ENCODE measurements around the gene RABGEF1.
"Not testable (repeated sequence)": the region's sequence is repeated elsewhere in the genome, so short reads cannot be mapped to it uniquely, and the experiment has no call there.

Gene RABGEF1

DNA sequence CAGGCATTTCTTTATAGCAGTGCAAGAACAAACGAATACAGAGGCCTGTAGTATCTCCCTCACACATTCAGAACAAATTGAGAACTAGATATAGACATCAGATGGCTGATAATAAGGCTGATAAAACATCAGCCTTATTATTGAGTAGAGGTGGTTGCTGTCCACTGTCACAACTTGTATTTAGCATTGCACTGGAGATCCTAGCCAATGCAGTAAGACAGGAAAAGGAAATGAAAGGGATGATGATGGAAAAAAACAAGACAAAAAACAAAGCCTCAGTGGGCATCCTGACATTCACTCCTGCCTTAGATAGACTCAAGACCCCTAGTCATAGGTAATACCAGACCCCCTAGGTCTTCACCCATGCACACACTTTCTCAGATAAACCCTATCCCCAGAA is 4.7 kb upstream of the RABGEF1 start:
- no peak for DNase-seq (ENCODE audit: low spot score)

DNA sequence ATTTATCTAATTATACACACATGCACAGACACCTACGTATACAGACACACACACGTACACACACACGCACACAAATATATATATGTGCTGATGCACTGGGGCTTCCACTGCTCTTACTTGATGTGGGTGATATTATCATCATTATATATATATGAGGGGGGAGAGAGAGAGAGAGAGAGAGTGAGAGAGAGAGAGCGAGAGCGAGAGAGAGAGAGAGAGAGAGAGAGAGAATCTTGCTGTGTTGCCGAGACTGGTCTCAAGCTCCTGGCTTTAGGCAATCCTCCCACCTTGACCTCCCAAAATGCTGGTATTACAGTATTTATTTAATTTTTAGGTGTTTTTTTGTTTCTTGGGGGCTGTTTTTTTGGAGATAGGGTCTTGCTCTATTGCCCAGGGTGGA is 3.6 kb upstream of the RABGEF1 start:
- no peak for DNase-seq (ENCODE audit: low spot score)

DNA sequence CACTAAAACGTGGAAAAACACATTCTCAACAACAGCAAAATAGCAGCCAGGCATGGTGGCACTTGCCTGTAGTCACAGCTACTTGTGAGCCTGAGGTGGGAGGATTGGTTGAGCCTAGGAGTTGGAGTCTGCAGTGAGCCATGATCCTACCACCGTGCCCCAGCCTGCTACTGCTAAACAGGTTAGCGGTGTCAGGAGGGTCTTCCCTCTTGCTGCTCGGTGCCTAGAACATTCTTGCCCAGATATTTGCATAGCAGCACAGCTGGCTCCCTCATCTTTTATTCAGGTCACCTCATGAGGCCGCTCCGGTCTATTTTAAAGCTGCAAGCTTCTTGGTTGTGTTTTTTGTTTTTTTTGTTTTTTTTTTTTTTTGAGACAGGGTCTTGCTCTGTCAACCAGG is 2.9 kb upstream of the RABGEF1 start:
- no peak for DNase-seq (ENCODE audit: low spot score)

DNA sequence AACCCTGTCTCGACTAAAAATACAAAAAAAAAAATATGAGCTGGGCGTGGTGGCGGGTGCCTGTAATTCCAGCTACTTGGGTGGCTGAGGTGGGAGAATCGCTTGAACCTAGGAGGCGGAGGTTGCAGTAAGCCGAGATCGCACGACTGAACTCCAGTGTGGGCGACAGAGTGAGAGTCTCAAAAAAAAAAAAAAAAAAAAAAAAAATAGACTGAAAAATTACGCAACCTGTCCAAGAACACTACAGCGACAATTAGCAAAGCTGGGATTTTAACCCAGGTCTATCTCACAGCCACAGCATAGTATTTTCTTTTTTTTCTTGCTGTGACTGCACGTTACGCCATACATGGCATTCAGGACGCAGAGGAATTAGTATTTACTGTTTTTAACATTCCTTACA is 1.1 kb upstream of the RABGEF1 start:
- DNase-seq (ENCODE audit: low spot score): no peak

DNA sequence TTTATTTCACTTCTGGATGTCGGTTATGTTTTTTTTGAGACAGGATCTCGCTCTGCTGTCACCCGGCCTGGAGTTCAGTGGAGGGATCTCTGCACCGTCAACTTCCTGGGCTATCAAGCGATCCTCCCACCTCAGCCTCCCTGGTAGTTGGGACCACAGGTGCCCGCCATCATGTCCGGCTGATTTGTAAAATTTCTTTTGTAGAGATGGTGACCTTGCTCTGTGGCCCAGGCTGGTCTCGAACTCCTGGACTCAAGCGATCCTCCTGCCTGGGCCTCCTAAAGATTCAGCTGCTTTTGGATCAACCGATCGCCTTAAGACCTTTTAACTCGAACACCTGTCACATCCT is 606 bp upstream of the RABGEF1 start:
- DNase-seq (ENCODE audit: low spot score): no peak

DNA sequence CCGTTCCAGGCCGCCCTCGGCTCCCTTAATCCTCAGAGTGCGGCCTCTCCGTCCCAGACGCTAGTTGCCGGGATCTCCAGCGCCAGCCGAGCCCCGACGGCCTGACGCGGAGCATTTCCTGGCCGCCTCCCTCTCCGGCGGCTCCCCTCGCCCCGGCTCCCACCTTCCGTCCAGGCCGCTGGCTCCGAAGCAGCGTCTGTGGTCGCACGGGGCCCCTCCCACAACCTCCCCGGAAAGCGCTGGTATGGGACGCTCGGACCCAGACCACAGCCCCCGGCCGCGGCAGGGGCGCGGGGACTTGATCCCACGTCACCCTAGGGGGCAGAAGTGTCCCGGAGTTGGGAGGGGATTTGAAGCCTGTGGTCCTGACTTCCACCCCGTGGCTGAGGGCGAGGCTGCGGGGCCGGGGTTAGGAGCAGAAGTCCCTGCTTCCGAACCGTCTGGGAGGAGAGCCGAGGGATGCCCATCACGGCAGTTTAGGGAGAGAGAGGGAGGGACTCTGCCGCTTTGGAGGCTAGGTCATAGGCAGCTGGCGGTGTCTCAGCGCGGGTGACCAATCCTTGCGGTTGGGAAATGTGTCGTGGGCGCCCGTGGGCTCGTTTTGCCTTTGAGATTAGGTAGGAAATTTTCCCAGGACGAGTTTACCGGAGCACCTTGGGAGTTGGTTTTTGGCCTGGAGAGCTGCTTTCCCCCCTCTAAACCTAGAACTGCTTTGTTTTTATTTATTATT is 612 bp downstream of the RABGEF1 start:
- DNase-seq (ENCODE audit: low spot score): peak; percentile 59

DNA sequence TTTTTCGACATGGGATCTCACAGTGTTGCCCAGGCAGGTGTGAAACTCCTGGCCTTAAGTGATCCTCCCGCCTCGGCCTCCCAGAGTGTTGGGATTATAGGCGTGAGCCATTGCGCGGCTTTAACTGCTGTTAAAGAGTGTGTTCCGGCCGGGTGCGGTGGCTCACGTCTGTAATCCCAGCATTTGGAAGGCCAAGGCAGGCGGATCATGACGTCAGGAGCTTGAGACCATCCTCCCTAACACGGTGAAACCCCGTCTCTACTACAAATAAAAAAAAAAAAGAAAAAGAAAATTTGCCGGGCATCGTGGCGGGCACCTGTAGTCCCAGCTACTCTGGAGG is 1.1 kb downstream of the RABGEF1 start:
- DNase-seq (ENCODE audit: low spot score): no peak

DNA sequence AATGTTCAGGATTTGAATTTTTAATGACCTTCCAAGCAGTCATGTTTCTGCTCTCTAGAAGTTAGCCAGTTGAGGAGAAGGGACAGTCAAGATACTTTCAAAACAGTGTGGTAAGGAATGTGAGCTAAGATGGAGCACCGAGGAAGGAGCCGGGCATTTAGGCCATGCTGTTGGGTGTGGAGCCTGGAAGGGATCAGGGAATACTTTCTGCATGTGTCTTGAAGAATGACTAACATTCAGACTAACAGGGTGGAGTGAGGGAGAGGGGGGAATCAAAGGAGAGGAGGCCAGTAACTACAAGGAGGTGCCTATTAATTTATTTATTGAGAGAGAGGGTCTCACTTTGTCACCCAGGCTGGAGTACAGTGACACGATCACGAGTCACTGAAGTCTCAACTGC is 1.8 kb downstream of the RABGEF1 start:
- DNase-seq (ENCODE audit: low spot score): peak; percentile 19

DNA sequence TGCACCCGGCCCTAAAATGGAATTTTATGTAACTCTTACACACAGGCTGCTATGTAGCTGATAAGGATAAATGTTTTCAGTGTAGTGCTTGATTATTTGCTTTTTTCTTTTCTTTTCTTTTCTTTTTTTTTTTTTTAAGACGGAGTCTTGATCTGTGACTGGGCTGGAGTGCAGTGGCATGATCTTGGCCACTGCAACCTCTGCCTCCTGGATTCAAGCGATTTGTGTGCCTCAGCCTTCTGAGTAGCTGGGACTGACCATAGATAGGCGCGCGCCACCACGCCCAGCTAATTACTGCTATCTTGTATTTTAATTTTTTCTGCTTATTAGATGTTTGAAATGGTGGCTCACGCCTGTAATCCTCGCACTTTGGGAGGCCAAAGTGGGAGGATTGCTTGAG is 3.4 kb downstream of the RABGEF1 start:
- no peak for DNase-seq (ENCODE audit: low spot score)

DNA sequence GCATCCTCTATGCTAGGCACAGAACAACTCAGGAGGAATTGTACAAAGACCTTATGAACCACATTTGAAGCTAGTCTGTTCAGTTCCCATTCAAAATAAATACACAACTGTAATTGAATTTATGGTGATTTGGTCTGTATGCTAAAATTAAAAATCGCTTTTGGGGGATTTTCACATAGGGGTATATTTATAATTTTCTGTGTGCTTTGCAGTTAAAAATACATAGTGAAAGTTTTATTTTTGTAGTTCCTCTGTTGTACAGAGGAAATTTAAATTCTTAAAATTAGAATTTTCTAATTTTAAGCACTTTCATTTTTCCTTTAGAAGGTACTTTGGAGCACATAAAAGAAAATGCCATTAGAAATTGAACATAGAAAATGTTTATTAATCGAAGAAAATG is 6.9 kb downstream of the RABGEF1 start:
- no peak for DNase-seq (ENCODE audit: low spot score)

DNA sequence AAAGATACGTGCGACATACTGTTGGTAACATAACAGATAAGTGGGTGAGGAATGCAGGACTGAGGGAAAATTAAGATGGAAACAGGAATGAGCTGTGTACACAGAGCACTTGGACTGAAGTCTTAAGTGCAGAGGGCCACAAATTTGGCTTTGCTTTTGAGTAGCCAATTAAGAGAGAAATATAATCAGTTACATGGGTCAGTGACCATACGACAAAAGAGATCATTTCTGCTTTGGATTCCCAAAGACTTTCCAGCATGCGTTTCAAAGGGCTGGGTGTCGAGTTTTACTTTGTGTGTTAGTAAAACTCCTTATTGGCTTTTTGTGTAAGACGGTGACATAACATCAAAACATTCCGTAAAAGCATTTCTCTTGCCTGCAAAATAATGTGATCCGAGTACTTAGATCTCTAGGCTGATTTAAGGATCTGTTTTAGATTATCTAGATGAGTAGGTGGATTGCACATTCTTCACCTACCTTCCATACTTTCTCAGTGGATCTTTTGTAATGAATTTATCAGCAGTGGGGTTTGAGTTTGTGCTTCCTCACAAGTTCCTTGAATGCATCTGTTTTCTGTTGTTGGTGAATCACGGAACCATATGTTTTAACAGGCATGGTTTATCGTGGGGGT is 7.5 kb downstream of the RABGEF1 start:
- no peak for DNase-seq (ENCODE audit: low spot score)

DNA sequence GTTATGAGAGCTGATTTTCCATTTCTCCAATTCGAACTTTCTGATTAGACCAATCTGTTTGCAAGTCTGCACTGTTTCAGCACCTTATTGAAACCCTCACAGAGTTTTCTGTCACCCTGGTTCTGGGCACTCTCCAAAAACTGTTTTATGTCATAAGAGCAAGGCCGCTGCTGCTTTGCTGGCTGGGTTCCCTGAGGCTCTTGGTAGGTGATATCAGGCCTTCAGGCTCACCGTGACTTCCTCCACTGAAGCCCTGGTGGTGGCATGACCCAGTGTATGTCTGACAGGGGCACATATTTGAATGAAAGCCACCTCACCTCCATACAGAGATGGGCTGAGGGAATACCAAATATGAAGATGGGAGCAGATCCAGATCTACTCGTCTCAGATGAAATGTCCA is 8.3 kb downstream of the RABGEF1 start:
- DNase-seq (ENCODE audit: low spot score): no peak

DNA sequence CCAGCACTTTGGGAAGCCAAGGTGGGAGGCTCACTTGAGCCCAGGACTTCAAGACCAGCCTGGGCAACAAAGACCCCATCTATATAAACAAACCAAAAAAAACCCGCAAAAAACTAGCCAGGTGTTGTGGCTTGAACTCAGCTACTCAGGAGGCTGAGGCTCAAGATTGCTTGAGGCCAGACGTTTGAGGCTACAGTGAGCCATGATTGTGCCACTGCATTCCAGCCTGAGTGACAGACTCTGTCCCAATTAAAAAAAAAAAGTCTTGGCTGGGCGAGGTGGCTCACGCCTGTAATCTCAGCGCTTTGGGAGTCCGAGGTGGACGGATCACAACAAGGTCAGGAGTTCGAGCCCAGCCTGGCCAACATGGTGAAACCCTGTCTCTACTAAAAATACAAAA is 11.4 kb downstream of the RABGEF1 start:
- no peak for DNase-seq (ENCODE audit: low spot score)

DNA sequence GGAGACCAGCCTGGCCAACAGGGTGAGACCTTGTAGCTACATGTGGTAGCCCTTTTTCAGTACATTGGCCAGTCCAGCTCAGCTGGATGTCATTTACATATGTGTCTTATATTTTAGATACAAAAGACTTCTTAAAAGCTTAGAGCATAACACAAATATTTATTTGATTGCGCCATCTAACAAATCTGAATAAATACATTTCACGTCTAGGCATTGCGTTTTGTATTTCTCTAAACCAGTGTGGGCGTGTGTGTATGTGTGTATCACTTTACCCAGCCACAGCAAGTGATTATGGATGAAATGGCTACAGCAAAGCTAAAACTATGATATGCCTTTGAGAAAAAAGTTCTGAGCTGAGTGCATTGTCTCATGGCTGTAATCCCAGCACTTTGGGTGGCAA is 14.0 kb downstream of the RABGEF1 start:
- no peak for DNase-seq (ENCODE audit: low spot score)

DNA sequence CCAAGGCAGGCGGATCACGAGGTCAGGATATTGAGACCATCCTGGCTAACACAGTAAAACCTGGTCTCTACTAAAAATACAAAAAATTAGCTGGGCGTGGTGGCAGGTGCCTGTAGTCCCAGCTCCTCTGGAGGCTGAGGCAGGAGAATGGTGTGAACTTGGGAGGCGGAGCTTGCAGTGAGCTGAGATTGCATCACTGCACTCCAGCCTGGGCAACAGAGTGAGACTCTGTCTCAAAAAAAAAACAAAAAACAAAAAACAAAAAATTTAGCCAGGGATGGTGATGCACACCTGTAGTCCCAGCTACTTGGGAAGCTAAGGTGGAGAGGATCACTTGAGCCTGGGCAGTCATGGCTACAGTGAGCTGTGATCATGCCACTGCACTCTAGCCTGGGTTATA is 14.5 kb downstream of the RABGEF1 start:
- DNase-seq (ENCODE audit: low spot score): not testable (repeated sequence)

DNA sequence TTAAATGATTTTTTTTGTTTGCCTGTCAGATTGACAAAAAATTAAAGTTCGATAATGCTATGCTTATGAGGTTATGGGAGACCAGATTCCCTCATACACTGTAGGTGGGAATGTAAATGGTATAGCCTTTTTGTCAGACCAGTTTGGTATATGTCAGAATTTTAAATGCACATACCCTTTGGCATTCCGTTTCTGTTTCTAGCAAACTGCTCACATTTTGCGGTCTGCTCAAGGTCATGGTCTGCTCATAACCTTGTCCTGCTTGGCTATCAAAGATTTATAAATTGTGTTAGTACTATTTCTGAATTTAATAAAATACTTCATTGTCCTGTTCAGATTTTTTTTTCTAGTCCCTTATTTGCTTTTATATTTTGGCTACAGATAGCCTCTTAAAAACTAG is 15.7 kb downstream of the RABGEF1 start:
- DNase-seq (ENCODE audit: low spot score): not testable (repeated sequence)

DNA sequence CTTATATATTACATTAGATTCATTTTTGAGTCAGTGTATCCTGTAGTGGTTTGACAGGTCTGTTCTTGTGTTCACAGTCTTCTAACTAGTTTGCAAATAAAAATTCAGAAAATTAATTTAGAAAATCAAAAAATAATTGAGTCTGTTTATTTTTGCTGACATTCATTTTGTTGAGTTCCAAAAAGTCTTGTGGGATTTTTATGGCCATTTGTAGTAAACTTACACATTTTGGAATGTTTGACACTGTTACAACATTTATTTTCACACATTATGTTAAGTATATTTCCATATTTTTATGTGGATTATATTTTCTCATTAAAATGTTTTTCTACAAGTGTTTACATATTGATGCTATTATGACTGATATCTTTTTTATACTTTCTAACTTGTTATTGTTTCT is 16.4 kb downstream of the RABGEF1 start:
- no peak for DNase-seq (ENCODE audit: low spot score)

DNA sequence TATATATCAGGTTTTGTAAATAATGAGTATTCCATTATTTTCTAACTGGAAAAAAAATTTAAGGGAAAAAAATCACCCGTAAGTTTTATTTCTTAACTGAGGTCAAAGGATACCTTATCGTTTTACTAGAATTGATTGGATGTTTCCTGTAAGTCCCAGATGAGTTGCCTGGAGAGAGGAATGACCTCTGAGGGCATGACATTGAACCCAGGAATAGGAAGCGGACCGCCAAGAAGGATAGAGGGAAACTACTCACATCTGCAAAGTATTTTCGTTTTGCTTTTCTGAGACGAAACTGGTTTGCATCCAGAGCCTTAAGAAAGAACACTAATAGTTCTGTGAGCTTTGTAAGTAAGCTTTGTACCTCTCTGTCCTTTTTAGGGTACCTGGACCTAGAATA is 17.4 kb downstream of the RABGEF1 start:
- no peak for DNase-seq (ENCODE audit: low spot score)

DNA sequence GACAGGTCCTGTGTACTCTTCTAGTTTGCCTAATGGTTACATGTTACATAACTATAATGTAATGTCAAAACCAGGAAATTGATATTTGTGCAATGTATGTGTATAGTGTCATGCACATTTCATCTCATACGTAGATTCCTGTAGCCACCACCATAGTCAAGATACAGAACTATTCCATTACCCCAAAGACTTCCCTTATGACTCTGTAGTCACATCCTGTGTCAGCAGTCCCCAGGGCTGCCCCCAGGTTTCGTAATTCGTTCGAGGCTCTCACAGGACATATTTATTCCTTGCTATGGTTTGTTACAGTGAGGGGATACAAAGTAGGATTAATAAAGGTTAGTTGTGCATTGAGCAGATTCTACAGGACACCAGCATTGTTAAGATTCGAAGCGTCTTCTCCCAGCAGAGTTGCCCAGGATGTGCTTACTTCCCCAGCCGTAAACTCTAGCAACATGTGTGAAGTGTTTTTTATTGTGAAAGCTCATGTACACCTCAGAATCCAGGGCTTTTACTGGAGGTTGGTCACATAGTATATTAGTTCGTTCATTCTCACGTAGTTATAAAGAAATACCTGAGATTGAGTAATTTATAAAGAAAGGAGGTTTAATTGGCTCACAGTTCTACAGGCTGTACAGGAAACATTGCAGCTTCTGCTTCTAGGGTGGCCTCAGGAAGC is 18.6 kb downstream of the RABGEF1 start:
- DNase-seq (ENCODE audit: low spot score): no peak

DNA sequence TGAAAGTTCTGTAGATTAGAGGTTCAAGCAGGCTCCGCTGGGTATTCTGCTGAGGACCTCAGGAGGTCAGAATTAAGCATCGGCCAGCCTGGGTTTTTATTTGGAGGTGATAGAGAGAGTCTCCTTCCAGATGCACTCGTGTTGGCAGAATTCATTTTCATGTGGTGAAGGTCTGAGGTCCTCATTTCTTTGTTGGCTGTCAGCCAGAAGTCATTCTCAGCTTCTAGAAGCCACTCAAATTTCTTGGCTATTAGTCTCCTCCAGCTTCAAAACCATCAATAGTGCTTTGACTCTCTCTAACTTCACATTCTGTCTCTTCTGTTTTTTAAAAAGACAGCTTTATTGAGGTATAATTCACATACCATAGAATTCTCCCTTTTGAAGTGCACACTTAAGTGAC is 22.6 kb downstream of the RABGEF1 start:
- DNase-seq (ENCODE audit: low spot score): not testable (repeated sequence)

DNA sequence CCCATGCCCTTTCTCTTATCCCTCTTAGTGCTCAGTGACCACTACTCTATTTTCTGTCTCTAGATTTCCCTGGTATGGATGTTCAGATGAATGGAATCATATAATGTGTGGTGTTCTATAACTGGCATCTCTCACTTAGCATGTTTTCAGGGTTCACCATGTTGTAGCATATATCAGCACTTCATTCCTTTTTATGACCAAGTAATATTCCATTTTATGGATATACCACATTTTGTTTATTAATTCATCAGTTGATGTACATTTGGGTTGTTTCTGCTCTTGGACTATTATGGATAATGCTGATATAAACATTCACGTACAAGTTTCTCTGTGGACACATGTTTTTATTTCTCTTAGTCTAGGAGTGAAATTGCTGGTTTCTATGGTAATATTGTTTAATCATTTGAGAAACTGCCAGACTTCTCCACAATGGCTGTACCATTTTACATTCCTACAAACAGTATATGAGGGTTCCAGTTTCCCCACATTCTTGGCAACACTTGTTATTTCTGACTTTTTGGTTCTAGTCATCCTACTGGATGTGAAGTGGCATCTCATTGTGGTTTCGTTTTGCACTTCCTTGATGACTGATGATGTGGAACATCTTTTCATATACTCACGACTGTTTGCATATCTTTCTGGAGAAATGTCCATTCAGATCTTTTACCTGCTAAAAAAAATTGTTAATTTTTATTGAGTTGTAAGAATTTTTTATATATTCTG is 23.3 kb downstream of the RABGEF1 start:
- DNase-seq (ENCODE audit: low spot score): not testable (repeated sequence)

DNA sequence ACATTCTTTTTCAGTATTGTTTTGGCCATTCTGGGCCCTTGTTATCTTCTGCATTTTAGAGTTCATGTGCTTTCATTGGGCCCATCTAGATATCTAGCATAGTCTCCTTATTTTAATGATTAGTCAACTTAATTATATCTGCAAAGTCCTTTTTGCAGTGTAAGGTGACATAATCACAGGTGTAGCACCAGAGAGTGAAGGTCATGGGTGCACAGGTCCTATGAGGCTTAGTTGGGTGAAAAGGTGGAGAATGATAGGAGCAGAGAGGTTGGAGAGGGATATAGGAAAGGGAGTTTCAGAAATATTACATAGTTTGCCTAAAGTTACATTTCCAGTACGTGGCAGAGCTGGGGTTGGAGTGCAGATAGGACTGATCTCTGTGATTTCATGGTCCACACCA is 24.4 kb downstream of the RABGEF1 start:
- not testable (repeated sequence) for DNase-seq (ENCODE audit: low spot score)
